GM21529 (cell line): ENCODE data around the gene CEL.
"Not testable (repeated sequence)": the region's sequence is repeated elsewhere in the genome, so short reads cannot be mapped to it uniquely, and the experiment has no call there.

ENCODE experiments used
- ATAC-seq: cut with Tn5 transposase; IDR thresholded peaks from one replicate; pipeline ENCODE4 v1.9.1; 2021; ENCODE audit not compliant: unreplicated experiment

Gene CEL

DNA sequence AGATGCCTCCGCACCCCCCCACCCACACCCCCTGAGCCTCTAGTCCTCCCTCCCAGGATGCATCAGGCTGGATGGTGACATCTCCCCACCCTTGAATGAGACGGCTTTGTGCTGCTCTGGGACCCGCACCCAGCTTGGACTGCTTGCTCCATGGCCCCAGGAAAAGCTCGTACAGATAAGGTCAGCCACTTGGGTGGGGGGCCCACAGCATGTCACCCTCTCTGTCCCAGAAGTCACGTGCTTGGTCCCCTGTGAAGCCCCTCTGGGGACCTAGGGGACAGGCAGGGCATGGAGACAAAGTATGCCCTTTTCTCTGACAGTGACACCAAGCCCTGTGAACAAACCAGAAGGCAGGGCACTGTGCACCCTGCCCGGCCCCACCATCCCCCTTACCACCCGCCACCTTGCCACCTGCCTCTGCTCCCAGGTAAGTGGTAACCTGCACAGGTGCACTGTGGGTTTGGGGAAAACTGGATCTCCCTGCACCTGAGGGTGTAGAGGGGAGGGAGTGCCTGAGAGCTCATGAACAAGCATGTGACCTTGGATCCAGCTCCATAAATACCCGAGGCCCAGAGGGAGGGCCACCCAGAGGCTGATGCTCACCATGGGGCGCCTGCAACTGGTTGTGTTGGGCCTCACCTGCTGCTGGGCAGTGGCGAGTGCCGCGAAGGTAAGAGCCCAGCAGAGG is 20.3 kb downstream of the CEL start:
- ATAC-seq: not testable (repeated sequence)

DNA sequence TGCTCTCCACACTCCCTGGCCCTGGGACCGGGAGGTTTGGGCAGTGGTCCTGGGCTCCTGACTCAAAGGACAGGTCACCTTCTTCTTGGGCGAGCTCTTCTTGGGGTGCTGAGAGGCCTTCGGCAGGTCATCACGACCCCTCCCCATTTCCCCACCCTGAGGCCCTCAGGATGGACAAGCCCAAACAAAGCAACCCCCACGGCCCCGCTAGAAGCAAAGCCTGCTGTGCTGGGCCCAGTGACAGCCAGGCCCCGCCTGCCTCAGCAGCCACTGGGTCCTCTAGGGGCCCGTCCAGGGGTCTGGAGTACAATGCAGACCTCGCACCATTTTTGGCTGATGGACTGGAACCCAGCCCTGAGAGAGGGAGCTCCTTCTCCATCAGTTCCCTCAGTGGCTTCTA is 21.9 kb downstream of the CEL start:
- ATAC-seq: not testable (repeated sequence)

DNA sequence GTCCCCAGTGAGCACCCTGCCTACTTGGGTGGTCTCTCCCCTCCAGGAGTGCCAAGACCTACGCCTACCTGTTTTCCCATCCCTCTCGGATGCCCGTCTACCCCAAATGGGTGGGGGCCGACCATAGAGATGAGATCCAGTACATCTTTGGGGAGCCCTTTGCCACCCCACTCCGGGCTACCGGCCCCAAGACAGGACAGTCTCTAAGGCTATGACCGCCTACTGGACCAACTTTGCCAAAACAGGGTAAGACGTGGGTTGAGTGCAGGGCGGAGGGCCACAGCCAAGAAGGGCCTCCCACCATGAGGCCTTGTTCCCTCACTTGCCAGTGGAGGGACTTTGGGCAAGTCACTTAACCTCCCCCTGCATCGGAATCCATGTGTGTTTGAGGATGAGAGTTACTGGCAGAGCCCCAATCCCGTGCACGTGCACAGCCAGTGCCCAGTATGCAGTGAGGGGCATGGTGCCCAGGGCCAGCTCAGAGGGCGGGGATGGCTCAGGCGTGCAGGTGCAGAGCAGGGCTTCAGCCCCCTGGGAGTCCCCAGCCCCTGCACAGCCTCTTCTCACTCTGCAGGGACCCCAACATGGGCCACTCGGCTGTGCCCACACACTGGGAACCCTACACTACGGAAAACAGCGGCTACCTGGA is 24.6 kb downstream of the CEL start:
- ATAC-seq: not testable (repeated sequence)

DNA sequence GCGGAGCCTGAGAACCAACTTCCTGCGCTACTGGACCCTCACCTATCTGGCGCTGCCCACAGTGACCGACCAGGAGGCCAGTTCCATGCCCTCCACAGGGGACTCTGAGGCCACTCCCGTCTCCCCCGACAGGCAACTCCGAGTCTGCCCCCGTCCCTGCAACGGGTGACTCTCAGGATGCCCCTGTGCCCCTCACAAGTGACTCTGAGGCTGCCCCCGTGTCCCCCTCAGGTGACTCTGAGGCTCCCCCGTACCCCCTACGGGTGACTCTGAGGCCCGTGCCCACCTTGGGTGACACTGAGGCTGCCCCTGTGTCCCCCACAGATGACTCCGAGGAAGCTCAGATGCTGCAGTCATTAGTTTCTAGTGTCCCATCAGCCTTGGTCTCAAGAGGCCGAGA is 25.1 kb downstream of the CEL start:
- no peak for ATAC-seq

DNA sequence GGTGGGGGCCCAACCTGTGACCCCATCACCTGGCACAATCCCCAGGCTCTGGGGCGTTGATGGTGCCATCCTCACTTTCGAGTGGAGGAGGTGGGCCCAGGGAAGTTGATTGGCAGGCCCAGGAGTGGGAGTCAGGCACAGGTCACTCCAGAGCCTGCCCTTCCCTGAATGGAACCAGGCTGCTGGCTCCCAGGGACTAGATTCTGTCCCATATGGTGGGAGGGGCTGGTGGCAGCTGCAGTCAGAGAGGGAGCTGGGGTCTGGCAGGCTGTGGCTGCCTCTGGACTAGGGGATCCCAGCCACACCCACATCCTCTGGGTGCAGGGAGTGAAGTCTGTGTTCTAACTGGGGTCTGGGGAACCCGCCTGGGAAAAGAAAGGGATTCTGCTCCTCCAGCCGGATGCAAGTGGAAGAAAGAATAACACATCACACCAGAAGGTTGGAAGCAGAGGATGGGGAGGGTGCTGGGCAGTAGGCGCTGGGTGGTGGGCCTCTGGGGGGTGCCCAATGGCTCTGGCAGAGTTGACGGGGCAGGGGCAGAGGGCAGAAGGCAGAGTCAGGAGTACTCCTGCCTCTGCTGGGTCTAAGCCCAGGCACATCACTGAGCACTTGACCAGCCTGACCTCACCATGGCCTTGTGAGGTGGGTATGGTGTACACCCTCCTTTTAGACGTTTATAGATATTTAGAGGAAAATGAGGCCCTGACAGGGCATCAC is 25.8 kb downstream of the CEL start:
- ATAC-seq: no peak

DNA sequence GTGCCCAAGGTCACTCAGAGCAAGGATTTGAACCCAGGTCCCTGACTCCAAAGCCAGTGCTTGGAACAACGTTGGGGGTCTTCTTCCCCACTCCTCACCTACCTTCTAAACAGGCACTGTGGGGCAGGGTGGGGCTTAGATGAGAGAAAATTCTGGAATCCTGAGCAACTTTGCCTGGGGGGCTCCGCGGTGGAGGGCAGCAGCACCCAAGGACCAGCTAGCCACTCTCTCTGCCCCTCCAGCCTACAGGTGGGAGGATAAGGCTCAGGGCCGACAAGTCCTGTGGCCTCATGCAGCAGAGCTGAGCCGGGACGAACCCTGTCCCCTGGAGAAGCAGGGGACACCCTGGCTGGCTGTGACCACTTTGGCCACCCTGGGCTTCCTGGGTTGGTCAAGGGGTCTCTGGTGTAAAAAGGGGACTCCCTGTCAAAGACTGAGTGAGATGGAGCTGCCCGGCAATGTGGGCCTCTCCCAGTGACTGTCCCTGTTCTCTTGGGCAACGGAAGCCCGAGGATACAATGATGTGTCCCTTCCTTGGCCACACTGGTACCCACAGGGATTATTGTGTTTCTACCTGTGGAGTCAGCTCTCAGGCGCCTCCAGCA is 26.5 kb downstream of the CEL start:
- no peak for ATAC-seq

DNA sequence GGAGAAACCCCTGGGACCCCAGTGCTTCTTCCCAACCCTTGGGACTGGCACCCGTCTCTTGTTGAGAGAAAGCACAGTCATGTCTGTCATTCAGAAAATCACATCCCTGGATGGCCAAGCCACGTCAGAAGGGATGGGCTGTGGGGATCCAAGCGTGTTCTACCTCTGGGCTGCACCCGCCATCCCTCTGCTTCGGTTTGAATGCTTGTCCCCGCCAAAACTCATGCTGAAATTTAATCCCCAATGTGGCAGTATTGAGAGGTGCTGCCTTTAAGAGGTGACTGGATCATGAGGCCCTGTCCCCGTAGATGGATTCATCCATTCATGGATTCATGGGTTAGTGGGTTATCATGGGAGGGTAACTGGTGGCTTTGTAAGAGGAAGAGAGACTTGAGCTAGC is 27.0 kb downstream of the CEL start:
- ATAC-seq: no peak

DNA sequence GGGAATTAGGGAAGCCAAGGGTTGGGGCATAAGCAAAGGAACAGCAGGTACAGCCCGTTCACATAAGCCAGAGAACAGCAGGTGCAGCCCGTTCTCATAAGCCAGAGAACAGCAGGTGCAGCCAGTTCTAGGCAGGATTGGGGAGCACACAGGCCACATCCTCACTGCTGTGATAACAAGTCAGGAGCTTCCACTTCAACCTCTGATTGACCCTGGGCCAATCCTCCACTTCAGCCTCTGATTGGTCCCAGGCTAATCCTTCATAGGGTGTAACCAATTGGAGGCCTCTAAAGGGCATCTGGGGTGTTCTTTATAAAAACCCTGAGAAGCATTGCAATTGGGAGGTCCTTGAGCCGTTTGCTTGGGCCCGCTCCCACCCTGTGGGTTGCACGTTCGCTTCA is 27.5 kb downstream of the CEL start:
- ATAC-seq: no peak

DNA sequence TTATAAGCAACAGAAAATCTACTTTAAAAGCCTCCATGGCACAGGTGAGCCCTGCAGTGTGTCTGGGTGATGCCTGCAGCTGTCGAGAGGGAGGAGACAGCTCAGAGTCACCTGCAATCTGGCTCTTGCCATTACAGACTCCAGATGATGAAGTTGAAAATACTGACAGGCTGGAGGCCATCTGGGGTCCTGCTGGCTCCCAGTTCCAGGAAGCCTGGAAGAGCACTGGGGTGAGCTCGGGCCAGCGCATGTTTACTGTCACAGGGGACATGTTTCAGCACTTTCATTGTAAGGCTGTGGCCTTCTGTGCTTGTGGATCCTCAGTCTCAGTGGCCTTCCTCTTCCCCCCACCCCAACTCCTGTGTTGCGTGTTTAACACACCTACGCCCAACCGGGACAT is 28.4 kb downstream of the CEL start:
- ATAC-seq: no peak

DNA sequence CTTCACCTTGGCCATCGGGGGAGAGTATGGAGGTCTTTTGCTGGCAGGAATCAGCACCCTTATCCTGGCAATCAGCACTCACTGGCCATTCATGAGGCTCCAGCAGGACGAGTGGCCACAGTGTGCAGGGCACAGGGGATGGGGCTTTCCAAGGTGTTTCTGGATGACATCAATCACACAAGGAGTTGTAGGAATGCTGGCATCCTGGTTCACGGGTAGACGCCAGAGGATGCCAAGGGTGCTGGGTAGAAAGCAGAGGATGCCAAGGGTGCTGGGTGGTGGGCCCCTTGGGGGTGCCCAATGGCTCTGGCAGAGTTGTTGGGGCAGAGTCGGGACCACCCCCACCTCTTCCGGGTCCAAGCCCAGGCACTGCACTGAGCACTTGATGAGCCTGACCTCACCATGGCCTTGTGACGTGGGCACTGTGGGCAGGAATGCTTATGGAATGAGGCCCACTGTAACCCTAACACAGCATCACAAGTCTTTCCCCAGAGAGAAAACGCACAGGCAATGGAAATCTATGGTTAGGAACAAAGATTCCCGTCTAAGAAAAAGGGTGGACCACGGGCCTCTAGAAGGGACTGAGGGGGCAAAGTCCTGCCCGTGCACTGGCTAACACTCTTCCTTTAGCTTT is 29.1 kb downstream of the CEL start:
- no peak for ATAC-seq

DNA sequence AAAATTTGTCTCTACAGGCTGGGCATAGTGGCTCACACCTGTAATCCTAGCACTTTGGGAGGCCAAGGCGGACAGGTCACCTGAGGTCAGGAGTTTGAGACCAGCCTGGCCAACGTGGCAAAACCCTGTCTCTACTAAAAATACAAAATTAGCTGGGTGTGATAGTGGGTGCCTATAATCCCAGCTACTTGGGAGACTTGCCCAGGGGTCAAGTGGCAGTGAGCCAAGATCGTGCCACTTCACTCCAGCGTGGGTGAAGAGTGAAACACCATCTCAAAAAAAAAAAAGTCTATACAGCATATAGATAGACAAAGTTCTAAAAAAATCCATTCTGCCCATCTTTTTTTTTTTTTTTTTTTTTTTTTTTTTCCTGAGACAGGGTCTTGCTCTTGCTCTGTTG is 32.6 kb downstream of the CEL start:
- ATAC-seq: not testable (repeated sequence)

DNA sequence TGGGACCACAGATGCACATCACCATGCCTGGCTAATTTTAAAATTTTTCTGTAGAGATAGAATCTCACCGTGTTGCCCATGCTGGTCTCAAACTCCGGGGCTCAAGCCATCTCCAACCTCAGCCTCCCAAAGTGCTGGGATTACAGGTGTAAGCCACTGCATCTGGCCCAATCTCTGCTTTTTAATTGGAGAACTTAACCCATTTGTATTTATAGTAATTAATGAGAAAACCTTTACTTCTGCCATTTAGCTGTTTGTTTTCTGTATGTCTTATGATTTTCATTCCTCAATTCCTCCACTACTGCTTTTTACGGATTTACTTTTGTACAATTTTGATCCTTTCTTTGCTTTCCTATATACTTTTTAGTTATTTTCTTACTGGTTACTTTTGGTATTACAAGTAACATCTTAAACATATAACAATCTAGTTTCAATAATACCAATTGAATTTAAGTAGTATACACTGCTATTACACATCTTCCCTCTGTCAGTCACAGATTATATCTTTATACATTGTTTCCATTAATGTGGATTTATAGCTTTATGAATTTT is 33.1 kb downstream of the CEL start:
- no peak for ATAC-seq

DNA sequence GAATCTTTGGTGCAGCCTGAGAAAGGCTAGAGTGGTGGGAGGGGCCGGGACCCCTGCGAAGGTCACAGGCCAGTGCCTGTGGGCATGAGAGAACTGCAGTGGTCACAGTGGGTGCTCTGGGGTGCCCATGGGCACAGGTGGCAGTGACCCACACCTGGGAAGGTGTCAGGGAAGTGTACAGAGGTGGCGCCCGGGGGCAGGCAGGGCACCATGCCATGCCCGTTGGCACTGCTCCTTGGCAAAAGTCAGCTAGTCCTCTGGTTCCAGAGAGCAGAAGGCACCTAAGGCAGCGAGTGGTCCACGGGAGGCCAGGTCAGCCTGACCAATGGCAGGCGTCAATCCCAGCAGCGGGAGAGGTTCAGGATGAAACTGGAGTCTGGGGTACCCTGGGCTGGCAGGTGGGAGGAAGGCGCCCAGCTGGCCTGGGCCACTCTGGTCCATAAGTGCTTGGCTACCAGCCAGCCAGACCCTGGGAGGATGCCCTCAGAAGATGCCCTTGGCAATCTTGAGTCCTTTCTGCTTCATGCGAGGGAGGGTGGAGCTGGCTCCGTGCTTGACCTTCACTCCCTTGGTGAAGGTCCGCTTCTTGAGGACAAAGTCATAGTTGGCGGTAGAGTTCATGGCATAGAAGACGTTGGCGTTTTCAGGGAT is 36.4 kb downstream of the CEL start:
- no peak for ATAC-seq

DNA sequence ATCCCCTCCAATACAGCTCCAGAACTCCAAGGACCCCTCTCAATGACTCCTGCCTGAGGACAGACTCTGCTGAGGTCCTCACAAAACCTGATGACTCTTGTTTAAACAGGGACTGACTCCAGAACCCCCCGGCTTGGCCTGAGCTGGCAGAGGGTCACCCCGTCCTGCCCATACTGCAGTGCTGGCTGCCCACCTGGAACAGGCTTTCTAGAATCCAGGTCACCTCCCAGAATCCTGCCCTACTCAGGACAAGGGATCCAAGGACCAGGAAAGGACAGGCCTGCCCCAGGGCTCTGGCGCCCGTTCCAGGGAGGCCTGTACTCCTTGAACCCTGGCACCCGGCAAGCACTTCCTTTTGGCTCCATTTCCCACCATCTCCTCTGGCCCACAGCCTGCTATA is 37.1 kb downstream of the CEL start:
- ATAC-seq: no peak

DNA sequence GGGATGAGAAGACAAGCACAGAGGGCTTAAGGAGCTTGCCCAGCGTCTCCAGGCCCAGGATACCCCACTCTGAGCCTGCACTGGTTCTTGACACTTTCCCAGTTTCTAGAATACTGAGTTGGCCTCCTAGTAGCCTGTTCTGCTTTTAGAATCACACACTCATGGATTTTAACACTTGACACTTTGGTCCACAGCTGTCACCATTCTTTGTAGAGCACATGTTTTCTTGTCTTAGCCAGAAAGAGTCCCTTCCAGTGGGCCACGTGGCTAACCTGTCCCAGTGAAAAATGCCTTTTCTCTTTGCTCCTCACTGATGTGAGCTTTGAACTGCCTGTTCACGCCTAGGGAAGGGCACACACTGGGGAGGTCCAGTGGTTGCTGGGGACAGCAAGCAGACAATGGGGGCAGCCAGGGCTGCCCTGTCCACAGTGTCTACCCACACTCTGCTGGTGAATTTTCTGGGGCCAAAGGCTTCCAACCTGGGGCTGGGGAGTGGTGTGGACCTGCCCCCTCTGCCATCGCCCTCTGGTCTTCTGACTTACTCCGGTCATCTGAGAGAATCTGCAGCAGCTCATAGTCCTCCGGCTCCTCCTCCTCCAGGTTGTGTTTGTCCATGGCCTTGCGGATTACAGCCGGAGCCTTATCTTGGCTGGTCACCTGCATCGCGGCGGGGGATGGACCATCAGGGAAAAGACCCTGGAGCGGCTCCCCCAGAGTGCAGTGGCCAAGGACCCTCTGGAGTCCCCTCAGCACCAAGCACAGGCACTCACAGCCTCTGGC is 38.1 kb downstream of the CEL start:
- no peak for ATAC-seq

DNA sequence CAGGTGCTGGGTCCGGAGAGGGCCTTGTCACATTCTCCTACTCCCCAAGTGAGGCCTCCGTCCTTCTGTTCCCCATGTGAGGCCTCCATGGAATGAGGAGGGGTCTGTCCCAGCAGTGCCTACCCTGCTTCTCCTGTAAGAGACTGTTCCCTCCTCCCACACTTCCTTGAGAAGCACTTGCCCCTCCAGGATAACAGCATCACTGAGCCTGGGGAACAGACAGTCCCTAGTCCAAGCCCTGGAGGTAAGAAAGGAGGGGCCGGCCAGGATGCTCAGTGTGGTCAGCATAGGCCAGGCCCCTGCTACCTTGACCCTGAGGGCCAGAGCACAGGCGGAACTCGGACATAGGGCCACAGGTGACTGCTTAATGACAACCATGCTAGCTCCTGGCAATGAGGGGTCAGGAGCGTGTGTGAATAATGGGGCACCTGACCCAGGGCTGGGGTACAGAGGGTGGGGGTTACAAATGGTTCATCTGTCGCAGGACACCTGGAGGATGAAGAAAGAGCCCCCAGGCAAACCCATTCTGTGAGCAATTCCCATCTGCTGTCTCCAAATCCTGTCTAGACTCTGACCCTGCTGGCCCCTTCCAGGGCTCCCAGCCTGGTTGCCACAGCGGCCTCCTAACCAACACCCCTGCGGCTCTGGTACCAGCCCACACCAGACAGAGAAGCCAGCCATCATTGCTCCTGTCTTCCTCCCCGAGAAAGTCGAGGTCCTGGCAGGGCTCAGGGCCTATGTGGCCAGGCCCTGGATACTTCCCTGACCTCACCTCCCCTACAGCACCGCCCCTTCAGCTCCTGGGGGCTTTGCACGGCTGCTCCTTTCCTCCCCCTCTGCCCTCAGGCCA is 39.0 kb downstream of the CEL start:
- no peak for ATAC-seq

DNA sequence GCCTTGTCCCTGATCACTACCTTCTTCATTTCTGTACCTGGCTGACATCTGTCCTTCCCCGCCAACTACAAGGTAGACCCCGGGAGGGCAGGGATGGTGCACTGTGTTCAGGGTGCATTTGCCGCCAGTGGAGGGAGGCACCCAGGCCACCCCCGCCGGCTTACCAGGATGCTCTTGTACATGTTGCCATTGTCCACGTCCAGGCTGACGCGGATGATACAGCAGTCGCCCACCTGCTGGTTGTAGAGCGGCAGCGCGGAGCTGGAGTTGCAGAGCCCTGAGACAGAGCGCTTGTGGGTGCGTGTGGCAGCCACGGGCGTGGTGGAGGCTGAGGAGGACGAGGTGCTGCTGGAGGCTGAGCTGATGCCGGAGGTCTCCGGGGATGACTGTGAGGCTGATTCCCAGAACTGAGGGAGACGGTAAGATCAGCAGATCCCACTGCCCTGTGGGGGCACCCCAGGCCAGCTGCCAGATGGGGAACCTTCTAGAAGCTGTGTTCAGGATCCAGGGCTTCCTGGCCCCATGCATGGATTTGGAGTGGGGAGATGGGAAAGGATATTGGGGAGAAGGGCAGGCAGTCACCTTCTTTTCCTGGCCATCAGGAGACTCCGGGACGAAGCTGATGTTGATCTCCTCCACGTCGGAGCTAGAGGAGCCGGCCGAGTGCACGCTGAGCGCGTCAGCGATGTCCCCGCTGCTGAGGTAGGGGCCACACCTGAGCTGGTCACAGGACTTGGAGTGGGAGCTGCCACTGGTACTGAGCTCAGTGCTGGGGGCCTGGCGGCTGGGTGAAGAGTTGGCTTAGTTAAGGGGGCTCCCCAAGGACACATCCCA is 39.8 kb downstream of the CEL start:
- no peak for ATAC-seq
